GM21723 (cell line): ENCODE measurements around the gene CNTN5.

Source experiments
- ATAC-seq: cut with Tn5 transposase; IDR thresholded peaks from one replicate; pipeline ENCODE4 v1.9.1; 2021; ENCODE audit warnings: mild to moderate bottlenecking, moderate library complexity; ENCODE audit not compliant: unreplicated experiment

Gene CNTN5

GRCh38 chr11:99884750-99885149, 864.0 kb downstream of the CNTN5 start:
- ATAC-seq = no peak

DNA sequence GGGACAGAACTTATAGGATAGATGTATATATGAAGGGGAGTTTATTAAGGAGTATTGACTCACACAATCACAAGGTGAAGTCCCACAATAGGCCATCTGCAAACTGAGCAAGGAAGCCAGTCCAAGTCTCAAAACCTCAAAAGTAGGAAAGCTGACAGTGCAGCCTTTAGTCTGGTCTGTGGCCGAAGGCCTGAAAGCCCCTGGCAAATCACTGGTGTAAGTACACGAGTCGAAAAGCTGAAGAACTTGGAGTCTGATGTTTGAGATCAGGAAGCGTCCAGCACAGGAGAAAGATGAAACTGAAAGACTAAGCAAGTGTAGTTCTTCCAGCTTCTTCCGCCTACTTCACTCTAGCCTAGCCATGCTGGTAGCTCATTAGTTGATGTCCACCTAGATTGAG, 866.7 kb downstream of the CNTN5 start:
- no peak for ATAC-seq

GRCh38 chr11:99893811-99894210, 873.1 kb downstream of the CNTN5 start:
- ATAC-seq = no peak

DNA sequence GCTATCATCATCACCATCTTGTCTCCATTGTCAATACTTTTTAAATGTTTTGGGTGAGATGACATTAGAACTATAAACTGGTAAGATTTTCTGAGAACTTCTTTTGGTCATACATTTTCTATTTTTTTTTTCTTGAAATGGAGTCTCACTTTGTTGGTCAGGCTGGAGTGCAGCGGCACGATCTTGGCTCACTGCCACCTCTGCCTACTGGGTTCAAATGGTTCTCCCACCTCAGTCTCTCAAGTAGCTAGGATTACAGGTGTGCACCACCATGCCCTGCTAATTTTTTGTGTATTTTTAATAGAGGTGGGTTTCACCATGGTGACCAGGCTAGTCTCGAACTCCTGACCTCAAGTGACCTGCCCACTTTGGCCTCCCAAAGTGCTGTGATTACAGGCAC, 880.4 kb downstream of the CNTN5 start:
- ATAC-seq = no peak

DNA sequence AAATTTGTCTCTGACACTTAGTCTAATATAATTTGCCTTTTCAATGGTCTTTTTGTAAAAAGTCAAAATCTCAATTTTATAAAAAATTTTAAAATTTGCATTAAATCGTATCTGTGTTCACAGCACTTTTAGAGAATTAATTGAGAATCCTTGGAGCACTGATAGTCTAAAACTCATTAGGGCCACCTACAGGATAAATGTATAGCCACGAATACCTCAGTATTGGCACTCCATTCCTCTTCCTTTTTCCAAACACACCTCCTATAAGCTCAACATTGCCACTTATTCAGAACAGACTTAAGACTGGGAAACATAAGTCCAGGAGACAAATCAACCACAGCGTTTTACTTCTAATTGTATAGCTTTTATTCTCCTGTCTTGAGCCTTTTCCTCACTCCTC, 890.4 kb downstream of the CNTN5 start:
- no peak for ATAC-seq

- ATAC-seq = no peak
These were observed 895.3 kb downstream of the CNTN5 start for GRCh38 chr11:99916078-99916477.

DNA sequence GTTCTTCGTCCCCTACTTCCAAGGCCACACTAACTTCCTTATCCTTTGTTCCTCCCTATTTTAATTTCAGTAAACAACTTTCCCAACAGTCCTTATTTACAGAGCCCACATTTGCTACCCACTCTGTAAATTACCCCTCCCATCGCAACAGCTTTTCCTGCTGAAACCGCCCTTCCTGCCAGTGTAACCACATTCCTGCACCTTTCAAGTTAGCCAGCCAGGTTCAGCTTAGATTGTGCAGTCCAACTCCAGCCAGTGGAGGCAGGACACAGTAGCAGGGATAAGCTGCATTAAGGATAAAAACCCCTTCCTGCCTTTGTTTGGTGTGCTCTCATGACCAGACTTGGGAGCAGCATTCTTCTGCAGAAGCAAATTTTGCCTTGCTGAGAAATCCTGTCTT, 898.0 kb downstream of the CNTN5 start:
- ATAC-seq = no peak

- no peak for ATAC-seq
These were observed 900.2 kb downstream of the CNTN5 start for GRCh38 chr11:99920956-99921355.

DNA sequence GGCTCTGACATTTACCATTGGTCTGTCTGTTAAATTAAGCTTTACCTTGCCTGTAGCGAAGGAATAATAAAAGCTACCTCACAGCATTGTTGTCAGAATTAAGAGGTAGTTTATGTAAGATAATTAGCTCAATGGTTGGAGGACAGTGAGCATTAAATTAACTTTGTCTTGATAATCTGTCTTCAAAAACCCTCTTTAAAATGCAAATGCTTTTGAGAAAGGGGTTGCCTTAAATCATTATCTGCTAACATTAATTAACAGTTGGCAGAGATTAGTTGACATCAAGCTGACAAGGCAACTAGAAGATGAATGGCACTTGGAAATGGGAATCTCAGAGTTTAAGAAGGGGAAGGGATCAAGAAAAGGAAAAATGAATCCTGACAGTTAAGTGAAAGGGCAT, 905.2 kb downstream of the CNTN5 start:
- no peak for ATAC-seq

GRCh38 chr11:99932684-99933083, 911.9 kb downstream of the CNTN5 start:
- no peak for ATAC-seq

DNA sequence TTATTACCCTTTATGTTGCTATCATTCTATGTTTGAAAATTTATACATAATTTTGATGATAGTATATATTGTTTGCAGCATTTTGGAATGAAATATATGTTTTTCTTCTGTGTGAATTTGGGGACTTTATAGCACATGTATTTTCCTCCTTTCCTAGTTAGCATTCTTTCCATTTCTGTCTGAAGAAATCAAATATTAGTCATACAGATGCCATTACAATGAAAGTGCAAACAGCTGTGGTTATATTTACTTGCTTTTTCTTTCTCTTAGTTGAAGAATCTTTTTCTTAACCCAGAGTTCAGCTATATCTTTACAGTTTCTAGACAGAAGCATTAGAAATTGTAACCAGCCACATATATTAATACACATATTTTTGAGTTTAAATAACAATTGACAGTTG, 913.3 kb downstream of the CNTN5 start:
- ATAC-seq = no peak

- no peak for ATAC-seq
These were observed 916.6 kb downstream of the CNTN5 start for GRCh38 chr11:99937330-99937729.

- ATAC-seq = no peak
These were observed 932.1 kb downstream of the CNTN5 start for GRCh38 chr11:99952816-99953215.

DNA sequence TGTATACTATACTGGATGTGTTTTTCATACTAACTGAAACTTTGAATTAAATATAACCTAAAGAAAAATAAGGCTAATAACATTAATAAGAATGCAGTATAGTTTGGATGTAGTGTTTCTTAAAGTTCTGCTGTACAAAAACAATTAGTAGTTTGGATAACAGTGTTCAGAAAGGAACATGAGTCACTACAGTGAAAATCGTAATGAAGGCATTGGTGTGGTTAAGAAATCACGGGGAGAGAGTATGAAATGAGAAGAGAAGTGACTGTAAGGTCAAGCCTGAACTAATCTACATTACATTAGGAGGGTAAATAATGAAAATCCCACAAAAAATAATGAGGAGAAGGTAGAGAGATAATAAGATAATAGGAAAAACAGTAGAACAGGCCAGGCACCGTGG, 939.8 kb downstream of the CNTN5 start:
- no peak for ATAC-seq

- no peak for ATAC-seq
These were observed 947.6 kb downstream of the CNTN5 start for GRCh38 chr11:99968336-99968735.

DNA sequence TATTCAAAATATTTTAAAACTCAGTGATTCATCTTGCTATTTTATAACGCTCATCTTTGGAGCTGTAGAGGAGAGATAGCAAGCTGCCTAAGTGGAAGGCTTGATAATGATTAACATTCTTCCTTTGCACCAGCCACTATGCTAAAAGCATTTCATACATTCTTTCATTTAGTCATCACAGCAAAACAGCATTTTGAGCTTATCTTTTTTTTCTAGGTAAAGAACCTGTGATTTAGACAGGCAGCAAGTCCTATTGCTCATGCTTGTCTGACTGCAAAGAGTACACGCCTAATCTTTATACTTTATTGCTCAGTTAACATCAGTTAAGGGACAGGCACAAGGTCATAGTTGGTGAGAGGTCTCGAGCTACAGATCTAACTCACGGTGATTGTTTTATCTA, 953.2 kb downstream of the CNTN5 start:
- ATAC-seq = no peak

DNA sequence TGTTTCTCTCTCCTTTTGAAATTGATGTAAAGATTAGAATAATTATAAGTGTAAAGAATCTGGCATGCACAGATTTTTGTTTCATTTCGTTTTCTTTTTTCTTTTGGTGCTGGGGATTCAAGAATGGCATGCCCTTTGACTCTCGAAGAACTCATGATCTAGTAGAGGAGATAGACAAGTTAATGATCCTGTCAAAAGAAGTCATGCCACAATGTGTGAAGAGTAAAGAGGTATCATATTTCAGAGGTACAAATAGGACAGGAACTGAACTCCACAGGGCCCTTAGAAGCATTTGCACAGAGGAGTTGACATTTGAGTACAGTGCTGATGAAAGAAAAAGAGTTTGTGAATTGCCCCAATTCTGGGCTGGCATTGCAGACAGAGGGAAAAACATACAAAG, 958.3 kb downstream of the CNTN5 start:
- ATAC-seq = no peak

GRCh38 chr11:99987821-99988470, 967.2 kb downstream of the CNTN5 start:
- ATAC-seq = no peak

DNA sequence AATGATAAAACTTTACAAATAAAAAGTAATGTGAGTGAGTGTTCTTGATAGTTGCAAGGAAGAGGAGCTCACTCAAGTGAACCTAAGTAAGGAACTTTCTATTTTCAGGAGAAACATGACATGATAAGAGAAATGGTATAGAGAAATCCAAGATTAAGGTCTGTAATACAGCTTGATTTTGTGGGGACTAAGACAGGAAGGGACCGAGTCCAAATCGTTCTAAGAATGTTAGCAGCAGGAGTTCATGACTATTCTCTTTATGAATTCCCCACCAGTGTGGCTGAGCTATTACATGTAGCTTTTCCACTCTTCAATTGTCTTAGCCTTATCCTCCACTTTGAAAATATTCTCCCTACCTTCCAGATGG, 967.7 kb downstream of the CNTN5 start:
- no peak for ATAC-seq

DNA sequence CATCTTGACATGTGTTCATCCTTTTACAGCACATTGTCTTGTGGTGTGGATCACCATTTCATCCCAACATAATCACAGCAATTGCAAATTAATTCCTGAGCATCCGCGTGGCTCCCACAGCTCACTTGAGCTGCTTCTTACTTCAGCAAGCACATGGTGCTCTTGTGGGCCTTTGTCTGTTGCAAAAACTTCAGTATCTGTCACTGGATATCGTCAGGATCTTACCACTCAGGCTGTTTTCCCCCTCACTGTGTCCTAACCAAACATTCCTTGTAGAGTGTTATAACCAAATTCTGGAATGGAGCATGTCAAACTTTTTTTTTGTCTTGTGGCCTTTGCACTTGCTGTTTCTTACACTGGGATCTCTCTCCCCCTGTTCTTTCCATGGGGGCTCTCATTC, 983.2 kb downstream of the CNTN5 start:
- ATAC-seq = no peak

- no peak for ATAC-seq
These were observed 983.8 kb downstream of the CNTN5 start for GRCh38 chr11:100004541-100004940.

GRCh38 chr11:100008417-100008816, 987.7 kb downstream of the CNTN5 start:
- ATAC-seq = no peak

GRCh38 chr11:100009728-100010127, 989.0 kb downstream of the CNTN5 start:
- ATAC-seq = no peak

GRCh38 chr11:100010393-100010792, 989.6 kb downstream of the CNTN5 start:
- no peak for ATAC-seq
